Stimulated activated CD8-positive, alpha-beta memory T cell treated with anti-CD3 and anti-CD28 coated beads, Interleukin-4, amount 100 ng/mL, for 24 hours (primary cell): Measurements from ENCODE around the gene RNF26.
A peak's percentile ranks its signal among the peaks of the same experiment; 100 is the strongest.

Source experiments
- DNase-seq: peaks from one replicate; pipeline ENCODE4 v3.0.0-alpha.2; 2020; ENCODE audit warnings: low read depth

Gene RNF26

DNA sequence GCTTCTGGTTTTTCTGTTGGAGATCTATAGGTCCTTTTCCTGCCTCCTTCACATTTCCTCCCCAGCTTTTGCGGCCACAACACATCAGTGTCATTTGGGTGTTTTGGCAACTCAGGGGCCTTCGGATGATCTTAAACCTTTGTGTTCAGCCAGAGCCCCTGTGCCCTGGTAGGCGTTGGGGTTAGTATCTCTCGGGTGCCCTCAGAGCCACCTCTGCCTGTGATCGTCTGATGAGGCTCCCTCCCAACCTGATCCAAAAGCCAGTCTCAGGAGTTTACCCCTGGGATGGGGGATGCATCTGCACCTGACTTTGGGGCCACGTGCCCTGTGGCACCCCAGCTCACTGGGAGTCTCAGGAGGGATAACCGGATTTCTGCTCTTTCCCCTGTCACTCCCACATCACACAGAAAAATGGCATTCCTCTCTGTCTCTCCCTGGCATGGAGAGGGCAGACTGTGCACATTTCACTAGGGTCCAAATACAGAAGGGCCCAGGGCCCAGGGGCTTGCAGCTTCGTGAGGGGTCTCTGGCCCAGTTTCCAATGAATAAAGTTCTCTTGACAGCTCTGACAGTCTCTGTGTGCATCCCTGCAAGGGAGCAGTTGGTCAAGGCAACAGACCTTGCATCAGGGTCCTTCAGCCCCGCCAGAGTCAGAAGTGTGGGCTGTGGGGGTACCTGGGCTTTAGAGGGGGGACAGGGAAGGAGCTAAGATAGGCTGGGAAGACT is 2.6 kb downstream of the RNF26 start:
- DNase-seq = no peak

DNA sequence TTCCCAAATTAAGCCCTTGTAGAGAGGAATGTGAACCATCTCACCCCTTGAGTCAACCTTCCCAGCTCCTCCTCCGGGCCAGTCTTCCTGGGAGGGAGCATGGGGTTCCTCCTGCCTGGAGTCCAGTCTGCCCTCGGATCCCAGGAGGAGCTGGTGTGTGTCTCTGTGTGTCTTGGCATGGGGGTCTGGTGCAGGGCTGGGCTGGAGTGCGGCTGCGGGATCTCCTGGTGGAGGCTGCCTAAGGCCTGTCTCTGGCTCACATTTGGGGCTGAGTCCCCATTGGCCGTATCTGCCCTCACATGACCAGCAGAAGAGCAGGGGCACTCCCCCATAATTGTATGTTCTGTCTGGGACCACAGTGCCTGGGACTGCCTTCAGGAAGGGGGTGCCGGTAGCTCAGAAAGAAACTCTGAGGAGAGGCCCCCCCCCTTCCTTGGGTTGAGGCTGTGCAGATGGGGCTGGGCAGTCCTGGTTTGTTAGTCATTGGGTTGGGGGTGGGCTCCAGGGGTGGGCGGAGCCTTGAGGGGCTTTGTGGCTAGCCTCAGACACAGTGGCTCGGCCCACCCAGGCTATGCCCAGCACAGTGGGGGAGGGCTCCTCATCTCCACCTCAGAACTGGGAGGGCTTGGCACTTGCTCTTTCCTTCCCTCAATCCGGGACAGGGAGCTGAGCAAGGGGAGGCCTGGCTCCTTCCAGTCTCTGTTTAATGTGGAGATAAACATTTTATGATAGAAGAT is 3.4 kb downstream of the RNF26 start:
- DNase-seq = no peak

DNA sequence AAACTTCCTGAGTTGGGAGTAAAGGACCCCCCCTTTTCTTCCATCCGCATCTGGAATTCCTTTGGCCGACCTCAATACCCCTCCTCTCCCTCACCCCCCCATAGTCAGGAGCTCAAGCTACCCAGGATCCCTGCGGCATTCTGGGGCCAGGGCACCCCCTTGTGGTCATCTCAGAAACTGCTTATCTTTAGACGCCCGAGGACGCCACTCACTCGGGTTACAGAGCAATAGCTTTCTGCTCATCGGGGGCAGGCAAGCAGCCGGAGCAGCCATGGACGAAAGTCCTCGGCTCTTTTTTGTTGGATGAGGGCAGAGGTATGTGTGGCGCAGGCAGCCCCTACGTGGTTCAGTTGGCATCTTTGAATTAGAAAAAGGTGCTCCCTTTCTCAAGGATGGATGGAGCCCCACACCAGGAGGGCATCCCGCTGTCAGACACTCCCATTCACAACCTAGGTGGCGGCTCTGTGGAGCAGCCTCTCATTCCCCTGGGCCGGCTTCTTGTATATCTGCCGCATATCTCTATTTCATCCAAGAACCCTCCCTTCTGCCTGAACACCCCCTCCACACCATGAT is 4.1 kb downstream of the RNF26 start:
- DNase-seq = peak; percentile 47

GRCh38 chr11:119338965-119339588 is 4.8 kb downstream of the RNF26 start:
- no peak for DNase-seq

- no peak for DNase-seq
These were observed 5.4 kb downstream of the RNF26 start for GRCh38 chr11:119339589-119340334.

DNA sequence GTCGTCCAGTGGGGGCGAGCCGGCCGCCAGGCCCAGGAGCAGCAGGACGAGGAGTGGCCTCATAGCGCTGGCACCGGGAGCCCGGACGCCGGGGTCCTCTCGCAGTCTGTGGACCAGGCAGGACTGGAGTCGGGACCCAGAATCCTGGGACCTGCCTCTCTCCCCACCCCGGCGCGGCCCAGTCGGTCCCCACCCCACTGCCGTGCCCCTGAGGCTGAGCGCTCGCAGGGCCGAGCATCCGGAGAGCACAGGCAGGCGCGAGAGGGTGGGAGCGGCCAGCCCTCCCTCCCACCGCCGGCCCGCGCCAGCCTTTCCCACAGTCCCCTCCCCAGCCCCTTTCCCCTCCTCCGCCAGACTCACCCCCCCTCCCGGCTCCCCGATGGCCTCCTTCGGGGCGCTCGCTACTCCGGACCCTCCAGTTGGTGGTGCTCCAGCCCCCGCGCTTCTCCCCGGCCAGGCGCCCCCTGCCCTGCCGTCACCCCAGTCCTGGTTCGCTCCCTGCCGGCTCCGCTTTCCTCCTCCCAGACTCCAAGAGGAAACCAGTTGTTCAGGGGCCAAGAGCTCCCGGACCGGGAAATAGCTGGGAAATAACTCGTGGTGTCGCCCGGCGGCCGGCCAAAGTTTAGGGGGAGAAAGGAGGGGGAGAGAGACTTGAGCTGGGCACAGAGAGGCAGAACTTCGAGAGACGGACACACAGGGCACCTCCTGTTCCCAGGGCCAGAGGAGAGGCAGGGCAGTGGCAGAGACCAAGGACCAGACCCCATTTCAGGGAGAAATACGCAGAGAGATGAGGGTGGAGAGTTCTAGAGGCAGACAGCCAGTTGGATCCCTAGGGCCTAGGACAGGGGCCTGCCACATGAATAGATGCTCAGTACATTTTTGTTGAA is 6.3 kb downstream of the RNF26 start, which contains the start of gene C1QTNF5:
C1QTNF5 (minus strand) TSS at position 549 of the 887 bp plus-strand sequence; CDS start at position 63, 486 bp downstream.
- DNase-seq = no peak

GRCh38 chr11:119341222-119342022 is 7.1 kb downstream of the RNF26 start:
- no peak for DNase-seq

- DNase-seq = no peak
These were observed 7.6 kb downstream of the RNF26 start for GRCh38 chr11:119342023-119342300.

DNA sequence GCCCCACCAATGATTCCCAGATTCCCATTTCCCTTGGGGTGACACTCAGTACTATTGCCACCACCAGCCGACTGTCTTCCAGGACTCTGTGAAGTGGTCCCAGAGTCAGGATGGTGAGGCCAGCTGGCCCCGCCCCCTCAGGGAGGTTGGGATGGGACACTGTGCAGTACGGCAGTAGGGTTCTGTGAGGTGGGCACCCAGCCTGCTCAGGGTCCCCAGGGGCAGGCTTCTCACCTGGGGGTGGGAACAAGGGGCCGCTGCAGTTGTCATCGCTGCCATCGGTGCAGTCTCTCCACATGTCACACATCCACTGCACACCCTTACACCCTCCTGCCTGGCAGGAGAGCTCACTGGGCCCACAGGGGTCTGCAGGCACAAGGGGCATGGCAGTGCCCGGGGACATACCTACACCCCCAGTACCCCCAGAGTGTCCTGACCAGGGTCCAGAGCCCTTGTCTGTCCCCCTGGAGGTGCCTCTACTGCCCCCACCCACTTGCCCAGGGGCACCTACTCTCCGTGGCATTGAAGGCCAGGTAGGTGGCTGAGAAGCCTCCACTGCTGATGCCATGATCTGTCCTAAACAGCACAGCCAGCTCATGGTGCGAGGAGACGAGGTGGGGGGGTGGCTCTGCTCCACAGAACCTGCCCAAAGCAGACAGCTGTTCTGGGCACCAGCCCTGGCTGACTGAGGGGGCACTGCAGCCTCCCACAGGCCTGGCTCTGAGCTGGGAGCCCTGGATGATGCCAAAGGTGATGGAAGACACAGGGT is 8.2 kb downstream of the RNF26 start:
- DNase-seq = no peak

- no peak for DNase-seq
These were observed 9.4 kb downstream of the RNF26 start for GRCh38 chr11:119343726-119344125.

DNA sequence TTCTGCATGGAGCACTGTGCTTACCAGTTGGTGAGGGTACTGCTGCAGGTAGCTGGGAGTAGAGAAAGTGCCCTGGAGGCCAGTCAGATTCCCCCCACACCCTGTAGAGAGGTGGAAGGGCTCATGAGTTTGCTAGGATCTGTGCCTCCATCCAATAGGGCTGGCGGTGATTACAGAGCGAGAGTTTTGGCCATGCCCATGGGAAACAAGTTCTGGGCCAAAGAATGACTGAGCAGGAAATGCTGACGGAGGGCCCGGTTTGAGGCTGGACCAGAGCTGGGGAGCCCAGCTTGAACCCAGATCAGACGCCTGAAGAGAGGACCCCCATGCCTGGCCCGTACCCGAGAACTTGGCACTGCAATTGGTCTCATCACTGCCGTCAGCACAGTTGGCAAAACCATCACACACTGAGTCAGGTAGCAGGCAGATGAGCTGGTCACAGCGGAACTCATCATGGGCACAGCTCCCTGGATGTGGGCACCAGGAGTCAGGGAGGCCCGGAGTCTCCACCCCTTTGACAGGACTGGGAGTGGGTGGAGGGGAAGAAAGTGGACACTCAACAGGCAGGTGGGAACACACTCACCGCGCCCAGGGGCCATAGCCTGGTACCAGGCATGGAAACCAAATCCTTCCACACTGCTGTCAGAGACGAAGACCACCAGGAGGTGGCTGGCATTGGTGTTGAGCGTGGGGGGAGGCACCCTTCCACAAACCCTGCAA is 10.1 kb downstream of the RNF26 start:
- DNase-seq = no peak

GRCh38 chr11:119345685-119346084 is 11.4 kb downstream of the RNF26 start:
- DNase-seq = no peak

- DNase-seq = no peak
These were observed 12.3 kb downstream of the RNF26 start, which contains the start of gene MFRP for GRCh38 chr11:119346605-119347004. MFRP (minus strand) TSS chr11:119346705; CDS start chr11:119346513, 192 bp downstream.

DNA sequence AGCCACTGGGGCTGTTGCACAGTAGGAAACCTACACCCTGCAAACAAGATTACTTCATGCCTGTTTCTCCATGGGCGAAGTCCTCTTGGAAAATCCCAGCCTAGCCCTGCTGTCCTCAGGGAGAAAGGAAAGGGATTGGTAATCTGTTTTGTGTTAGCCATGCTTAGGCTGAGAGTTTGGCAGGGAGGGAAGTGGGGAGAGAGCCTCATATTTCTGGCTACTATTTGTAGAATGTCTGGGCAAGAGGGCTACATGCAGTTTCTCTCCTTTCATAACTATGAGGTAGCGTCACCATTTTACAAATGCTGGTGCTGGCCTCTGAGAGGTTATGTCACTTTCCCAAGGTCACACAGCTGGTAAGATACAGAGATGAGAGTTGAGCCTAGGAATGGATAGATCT is 12.9 kb downstream of the RNF26 start:
- DNase-seq = no peak

- no peak for DNase-seq
These were observed 13.7 kb downstream of the RNF26 start for GRCh38 chr11:119347940-119348605.

- DNase-seq = no peak
These were observed 16.0 kb downstream of the RNF26 start for GRCh38 chr11:119350302-119350701.

DNA sequence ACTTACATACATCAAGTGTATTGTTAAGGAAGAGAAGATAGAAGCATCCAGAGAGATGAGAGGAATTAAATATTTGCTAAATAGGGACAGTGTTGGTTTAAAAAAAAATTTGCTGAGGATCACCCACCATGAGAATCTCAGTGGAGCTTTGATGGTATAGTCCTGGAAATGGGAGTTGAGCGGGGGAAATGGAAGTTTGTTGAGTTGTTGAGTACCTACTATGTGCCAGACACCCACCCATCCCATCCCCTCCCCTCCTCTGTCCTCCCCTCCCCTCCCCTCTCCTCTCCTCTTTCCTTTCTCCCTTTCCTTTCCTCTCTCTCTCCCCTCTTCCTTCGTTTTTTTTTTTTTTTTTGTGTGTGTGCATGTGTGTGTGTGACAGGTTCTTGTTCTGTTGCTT is 16.9 kb downstream of the RNF26 start:
- no peak for DNase-seq

- DNase-seq = no peak
These were observed 18.5 kb downstream of the RNF26 start for GRCh38 chr11:119352857-119353260.
